ENCODE results near the gene KCNIP2.
A peak's percentile ranks its signal among the peaks of the same experiment; 100 is the strongest.

The KCNIP2 gene

GRCh38 chr10:101827919-101828600 lies 15.5 kb downstream of the KCNIP2 start:
- TF ChIP-seq CTCF (IDR thresholded peaks at IDR 0.05; ENCODE audit: insufficient read depth, low read length, missing control alignments): no peak
- no peak overlapping the region for H3K4me3 ChIP-seq (ENCODE audit: low read depth, low read length)
- no peak for DNase-seq (ENCODE audit: low read depth, low spot score)
- POLR2A ChIA-PET: interaction anchor here (1.4 kb wide), 1 partner anchor 10 kb away, joined by 6 read pairs; the partner anchor contains the start of gene OGA
- CTCF ChIA-PET: interaction anchor here (1.0 to 4.2 kb wide), 6 partner anchors 9 to 245 kb away, joined by 3 to 30 read pairs (median 9); no protein-coding TSS in a partner anchor

GRCh38 chr10:101826852-101827434 lies 16.7 kb downstream of the KCNIP2 start:
- no peak overlapping the region for H3K4me3 ChIP-seq (ENCODE audit: low read depth, low read length)
- POLR2A ChIA-PET: interaction anchor here (1.4 kb wide), 1 partner anchor 9 kb away, joined by 6 read pairs; the partner anchor contains the start of gene OGA
- TF ChIP-seq CTCF (IDR thresholded peaks at IDR 0.05; ENCODE audit: insufficient read depth, low read length, missing control alignments): no peak
- DNase-seq (ENCODE audit: low read depth, low spot score): no peak
- CTCF ChIA-PET: interaction anchor here (1.7 to 4.2 kb wide), 5 partner anchors 10 to 246 kb away, joined by 5 to 30 read pairs (median 11); no protein-coding TSS in a partner anchor

GRCh38 chr10:101824736-101825135 lies 18.9 kb downstream of the KCNIP2 start:
- POLR2A ChIA-PET: no interaction called here
- no peak overlapping the region for H3K4me3 ChIP-seq (ENCODE audit: low read depth, low read length)
- DNase-seq (ENCODE audit: low read depth, low spot score): no peak
- CTCF ChIA-PET: interaction anchor here (1.7 to 4.2 kb wide), 2 partner anchors 12 to 16 kb away, joined by 5 to 30 read pairs; no protein-coding TSS in a partner anchor
- TF ChIP-seq CTCF (IDR thresholded peaks at IDR 0.05; ENCODE audit: insufficient read depth, low read length, missing control alignments): no peak

- ChIA-PET POLR2A (interaction anchor here (0.8 to 1.3 kb wide), 6 partner anchors 12 to 244 kb away, joined by 3 to 7 read pairs (median 3); partner anchors contain the start of gene NPM3), CTCF (interaction anchor here (0.6 to 2.4 kb wide), 9 partner anchors 9 to 67 kb away, joined by 3 to 12 read pairs (median 4); no protein-coding TSS in a partner anchor)
- DNase-seq (ENCODE audit: low read depth, low spot score): no peak
- H3K4me3 ChIP-seq (ENCODE audit: low read depth, low read length): peak overlapping the region; percentile 48
- TF ChIP-seq CTCF (IDR thresholded peaks at IDR 0.05; ENCODE audit: insufficient read depth, low read length, missing control alignments): no peak
Observed at GRCh38 chr10:101818872-101819633, 24.5 kb downstream of the KCNIP2 start.

- no peak for TF ChIP-seq CTCF (IDR thresholded peaks at IDR 0.05; ENCODE audit: insufficient read depth, low read length, missing control alignments)
- peak; percentile 100 for DNase-seq (ENCODE audit: low read depth, low spot score)
- ChIA-PET CTCF (interaction anchor here (0.7 to 2.4 kb wide), 9 partner anchors 17 to 193 kb away, joined by 3 to 12 read pairs (median 4); no protein-coding TSS in a partner anchor), POLR2A (interaction anchor here (0.8 to 1.3 kb wide), 7 partner anchors 9 to 245 kb away, joined by 3 to 7 read pairs (median 3); partner anchors contain the start of gene NPM3)
- peak within 1 kb of the TSS; percentile 99 for H3K4me3 ChIP-seq (ENCODE audit: low read depth, low read length)
Observed at GRCh38 chr10:101818119-101818871, 25.3 kb downstream of the KCNIP2 start, which contains the start of gene OGA. Gene OGA (minus strand): TSS chr10:101818444. CDS start chr10:101818022, 422 bp downstream.
